CD4-positive, alpha-beta T cell treated with Interleukin-2 at 100 ng/mL for 4 hours (primary cell): ENCODE measurements around the gene AGO3.

Experiments used
- DNase-seq: peaks from one replicate; pipeline ENCODE4 v3.0.0-alpha.2; 2020; ENCODE audit warnings: low spot score

The AGO3 gene

DNA sequence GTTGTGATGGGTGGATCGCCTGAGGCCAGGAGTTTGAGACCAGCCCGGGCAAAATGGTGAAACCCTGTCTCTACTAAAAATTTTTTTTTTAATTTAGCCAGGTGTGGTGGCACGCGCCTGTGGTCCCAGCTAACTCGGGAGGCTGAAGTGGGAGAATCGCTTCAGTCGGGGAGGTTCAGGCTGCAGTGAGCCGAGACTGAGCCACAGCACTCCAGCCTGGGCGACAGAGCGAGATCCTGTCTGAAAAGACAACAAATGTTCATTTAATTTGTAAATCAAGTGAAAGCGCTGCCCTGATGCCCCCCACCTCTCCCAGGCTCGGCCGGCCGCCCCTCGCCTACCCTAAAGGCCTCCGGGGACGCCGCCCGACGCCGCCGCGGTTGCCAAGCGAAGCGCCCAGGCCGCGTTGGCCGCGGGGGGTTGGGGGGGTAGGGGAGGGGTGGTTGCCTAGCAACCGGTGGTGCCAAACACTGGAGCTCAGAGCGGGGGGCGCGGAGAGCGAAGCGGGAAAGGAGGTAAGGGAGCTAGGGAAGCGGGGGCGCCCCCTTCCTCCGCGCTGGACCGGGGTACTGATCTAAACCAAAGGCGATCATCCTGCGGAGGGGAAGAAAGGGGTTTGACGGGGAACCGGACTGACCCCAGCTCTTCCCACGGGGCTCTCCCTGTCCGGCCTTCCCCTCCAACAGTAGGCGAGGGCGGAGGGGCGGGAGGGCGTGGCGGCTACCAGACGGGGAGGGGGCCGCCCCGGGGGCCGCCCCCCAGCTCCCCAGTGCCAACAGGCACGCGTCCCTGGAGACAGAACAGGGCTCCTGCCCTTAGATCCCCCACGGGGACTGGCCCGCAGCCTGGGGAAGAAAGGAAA lies 153.0 kb downstream of the AGO3 start, which contains the start of gene TEKT2:
Gene TEKT2, plus strand, starts transcription at position 460 of the 862 bp plus-strand sequence. CDS start 828 bp downstream, outside the sequence.
- DNase-seq: no peak

DNA sequence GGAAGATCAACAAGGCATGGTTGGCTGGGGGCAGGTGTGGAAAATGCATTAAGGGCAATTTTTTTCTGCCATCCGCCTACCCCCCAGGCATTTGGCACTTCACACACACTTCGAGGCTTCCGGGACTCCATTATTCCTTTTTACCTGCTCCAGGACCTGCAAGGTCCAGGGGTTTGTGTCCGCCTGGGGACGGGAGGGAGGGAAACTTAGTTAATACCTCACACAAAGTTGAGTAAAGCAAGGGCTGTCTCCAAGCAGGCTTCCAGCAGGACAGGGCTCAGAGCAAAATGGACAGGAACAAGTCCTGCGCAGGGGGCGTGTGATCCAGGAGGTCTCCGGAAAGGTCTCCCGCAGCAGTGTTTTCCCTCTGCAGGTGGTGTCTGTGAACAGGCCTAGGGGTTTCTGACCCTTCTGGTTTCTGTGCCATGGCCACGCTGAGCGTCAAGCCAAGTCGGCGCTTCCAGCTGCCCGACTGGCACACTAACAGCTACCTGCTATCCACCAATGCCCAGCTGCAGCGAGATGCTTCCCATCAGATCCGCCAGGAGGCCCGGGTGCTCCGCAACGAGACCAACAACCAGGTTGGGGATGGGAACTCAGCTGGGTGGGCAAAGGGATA lies 153.7 kb downstream of the AGO3 start:
- DNase-seq: no peak

DNA sequence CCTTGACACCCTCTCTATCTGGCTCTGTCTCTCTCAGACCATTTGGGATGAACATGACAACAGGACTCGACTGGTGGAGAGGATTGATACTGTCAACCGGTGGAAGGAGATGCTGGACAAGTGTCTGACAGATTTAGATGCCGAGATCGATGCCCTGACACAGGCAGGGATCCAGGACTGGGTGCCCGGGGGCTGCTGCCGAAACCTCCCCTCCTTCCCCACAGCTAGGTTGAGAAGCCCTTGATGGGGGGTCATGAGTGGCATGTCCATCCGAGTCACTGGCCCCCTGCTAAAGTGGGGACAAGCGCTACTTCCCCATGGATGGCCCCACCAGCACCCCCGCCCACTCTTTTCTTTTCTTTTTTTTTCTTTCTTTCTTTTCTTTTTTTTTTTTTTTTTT lies 154.2 kb downstream of the AGO3 start:
- DNase-seq: no peak

DNA sequence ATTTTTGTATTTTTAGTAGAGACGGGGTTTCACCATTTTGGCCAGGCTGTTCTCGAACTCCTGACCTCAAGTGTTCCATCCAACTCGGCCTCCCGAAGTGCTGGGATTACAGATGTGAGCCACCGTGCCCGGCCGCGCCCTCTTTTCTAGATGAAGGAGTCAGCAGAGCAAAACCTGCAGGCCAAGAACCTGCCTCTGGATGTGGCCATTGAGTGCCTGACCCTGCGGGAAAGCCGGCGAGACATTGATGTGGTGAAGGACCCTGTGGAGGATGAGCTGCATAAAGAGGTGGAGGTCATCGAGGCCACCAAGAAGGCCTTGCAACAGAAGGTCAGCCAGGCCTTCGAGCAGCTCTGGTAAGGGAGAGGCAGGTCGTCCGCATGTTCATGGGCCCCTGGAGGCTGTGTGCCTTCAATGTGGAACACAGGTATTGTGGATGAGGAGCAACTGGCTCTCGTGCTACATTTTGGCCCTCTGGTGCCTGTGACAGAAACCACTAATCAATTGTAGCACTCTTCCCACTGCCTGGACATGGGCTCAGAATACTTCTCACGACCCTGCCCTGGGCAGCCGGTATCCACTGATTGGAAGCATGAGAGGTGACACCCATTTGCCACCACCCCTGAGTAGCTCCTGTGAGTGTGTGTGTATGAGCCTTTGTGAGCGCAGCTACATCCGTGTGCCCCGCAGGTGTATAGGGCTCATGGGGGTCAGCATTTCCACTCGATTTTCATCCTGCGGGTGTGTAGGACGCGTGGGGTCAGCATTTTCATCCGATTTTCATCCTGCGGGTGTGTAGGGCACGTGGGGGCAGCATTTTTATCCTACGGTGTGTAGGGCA lies 155.0 kb downstream of the AGO3 start:
- no peak for DNase-seq

DNA sequence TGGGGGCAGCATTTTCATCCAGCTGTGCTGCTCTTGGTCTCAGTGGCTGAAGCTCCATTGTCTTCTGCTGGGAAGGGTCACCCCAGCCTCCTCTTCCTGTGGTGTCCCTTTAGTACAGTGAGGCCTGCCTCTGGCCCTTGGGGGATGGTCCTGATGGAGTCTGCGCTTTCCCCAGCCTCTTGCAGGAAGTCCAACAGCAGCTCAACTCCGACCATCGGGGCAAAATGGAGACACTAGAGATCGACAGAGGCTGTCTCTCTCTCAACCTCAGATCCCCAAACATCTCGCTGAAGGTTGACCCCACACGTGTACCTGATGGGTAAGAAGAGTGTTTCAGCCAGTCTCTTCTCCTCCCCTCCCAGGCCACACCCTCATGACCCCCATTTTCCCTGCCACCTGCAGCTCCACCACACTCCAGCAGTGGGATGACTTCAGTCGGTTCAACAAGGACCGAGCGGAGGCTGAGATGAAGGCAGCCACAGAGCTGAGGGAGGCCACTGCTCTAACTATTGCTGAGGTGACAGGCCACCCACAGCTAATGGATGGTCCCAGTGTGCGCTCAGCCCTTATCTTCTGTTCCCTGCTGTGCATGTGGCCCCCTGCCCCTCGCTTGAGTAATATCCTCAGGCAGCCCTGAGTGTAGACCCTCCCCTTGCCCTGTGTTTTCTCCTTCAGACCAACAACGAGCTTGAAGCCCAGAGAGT lies 155.8 kb downstream of the AGO3 start:
- DNase-seq: no peak

DNA sequence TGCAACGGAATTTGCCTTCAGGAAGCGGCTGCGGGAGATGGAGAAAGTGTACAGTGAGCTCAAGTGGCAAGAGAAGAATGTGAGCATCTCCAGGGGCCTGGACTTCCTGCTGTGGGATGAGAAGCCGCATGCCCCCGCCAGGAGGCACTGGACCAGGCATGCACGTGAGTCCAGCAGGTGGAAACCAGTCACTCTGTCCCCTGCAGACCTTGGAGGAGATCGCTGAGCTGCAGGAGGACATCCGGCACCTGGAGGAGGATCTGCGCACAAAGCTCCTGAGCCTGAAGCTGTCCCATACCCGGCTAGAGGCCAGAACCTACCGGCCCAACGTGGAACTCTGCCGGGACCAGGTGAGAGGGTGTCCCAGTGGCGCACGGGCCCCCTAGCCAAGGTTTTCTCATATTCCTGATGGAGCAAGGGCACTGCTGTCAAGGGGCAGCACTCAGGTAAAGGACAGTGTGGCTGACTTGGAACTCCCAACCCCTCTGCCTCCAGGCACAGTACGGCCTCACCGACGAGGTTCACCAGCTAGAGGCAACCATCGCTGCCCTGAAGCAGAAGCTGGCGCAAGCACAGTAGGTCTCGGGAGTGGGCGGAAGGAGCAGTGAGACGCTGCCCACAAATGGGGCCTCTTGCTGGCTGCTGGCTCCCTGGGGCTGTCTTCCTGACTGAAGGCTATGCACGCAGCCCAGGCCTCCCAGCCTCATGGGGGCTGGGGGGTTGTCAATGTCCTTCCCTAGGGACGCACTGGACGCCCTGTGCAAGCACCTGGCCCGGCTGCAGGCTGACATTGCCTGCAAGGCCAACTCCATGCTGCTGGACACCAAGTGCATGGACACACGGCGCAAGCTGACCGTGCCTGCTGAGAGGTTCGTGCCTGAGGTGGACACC lies 156.6 kb downstream of the AGO3 start:
- no peak for DNase-seq

DNA sequence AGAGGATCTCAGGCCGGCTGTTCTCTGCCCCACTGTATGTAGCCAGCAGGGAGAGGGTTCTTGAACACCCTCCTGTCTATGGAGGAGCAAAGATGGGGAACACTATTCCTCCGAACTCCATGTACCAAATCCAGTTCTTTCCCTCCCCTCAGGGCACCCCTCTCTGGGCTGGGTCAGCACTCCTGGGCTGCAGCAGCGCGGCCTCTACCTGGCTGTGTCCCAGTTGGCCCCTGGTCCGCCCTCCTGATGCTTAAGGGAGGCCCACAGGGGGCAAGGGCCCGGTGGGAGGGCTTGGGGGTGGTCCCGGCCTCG lies 157.3 kb downstream of the AGO3 start:
- no peak for DNase-seq

DNA sequence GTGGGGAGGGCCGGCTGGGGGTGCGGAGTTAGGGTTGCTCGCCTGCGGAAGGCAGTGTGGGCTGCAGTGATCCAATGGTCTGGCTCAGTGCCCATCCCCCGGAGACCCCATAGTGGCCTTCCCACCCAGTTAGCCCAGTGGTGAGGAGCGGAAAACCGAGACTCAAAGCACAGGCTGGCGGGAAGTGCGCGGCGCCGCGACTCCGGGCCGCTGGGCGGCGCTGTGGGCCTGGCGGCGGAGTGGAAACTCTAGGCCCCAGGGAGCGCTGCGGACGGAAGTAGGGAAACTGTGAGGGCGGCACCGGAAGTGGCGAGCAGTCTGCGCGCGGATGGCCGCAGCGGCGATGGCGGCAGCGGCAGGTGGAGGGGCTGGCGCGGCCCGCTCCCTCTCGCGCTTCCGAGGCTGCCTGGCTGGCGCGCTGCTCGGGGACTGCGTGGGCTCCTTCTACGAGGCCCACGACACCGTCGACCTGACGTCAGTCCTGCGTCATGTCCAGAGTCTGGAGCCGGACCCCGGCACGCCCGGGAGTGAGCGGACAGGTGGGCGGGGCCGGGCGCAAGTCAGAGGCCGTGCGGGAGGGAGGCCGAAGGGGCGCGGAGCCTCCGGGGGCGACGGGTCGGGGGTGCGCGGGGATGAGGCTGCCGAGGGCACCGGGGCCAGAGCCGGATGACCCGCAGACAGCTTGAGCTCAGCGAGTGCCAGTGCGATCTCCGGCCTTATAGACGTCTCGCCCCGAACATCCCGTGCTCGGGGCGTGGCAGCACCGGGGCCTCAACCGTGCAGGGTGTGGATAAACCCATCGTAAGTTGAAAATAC lies 157.9 kb downstream of the AGO3 start, which contains the start of gene ADPRS:
Gene ADPRS, plus strand, starts transcription at position 316 of the 816 bp plus-strand sequence. Its CDS starts 13 bp downstream, at position 329.
- peak; percentile 91 for DNase-seq

DNA sequence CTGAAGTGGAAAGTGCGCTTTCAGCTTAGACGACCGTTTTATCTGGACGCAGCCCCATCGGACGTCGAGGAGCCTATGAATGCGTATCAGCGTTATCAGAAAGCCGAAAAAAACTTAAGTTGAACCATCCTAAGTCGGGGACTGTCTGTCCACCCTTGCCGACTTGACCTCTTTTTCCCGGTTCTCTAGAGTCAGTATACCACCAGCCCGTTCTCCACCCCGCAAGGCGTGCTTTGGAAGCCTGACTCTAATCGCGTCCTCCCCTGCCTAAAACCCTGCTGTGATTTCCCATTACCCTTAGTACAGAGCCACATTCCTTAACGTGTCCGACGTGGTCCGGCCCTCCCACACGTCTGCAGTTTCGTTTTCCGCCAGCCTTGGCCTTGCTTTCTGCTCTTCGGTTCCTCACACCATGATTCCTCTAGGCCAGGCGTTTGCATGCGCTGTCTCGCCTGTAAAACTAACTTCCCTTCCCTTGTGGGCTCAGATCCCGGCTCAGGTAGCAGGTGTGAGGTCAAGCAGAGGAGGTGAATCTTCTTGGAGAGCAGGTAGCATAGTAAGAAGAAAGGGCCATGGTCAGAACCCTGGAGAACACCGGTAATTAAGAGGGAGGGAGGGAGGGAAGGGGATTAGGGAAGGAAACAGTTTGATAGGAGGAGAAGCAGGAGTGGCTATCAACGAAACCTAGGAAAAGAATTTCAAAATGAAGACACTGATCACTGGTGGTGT lies 158.7 kb downstream of the AGO3 start:
- peak; percentile 1 for DNase-seq

DNA sequence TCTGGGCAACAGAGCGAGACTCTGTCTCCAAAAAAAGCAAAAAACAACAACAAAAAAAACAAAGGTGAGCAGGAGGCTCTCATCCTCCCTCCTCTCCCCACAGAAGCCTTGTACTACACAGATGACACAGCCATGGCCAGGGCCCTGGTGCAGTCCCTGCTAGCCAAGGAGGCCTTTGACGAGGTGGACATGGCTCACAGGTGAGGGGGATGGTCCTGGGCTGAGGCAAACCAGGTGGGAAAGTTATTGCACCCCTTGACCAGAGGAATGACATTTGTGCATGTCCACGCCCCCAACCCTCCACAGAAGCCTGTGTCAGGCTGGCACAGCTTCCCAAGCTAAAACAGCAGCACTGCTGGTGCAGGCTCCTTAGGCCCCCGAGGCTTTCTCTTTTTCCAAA lies 160.2 kb downstream of the AGO3 start:
- no peak for DNase-seq

DNA sequence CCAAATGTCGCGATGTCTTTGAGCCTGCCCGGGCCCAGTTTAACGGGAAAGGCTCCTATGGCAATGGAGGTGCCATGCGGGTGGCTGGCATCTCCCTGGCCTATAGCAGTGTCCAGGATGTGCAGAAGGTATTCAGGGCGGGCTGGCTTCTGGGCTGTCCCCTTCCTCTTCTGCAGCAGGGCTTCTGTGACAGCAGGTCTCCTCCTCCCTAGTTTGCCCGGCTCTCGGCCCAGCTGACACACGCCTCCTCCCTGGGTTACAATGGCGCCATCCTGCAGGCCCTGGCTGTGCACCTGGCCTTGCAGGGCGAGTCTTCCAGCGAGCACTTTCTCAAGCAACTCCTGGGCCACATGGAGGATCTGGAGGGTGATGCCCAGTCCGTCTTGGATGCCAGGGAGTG lies 160.8 kb downstream of the AGO3 start:
- no peak for DNase-seq

DNA sequence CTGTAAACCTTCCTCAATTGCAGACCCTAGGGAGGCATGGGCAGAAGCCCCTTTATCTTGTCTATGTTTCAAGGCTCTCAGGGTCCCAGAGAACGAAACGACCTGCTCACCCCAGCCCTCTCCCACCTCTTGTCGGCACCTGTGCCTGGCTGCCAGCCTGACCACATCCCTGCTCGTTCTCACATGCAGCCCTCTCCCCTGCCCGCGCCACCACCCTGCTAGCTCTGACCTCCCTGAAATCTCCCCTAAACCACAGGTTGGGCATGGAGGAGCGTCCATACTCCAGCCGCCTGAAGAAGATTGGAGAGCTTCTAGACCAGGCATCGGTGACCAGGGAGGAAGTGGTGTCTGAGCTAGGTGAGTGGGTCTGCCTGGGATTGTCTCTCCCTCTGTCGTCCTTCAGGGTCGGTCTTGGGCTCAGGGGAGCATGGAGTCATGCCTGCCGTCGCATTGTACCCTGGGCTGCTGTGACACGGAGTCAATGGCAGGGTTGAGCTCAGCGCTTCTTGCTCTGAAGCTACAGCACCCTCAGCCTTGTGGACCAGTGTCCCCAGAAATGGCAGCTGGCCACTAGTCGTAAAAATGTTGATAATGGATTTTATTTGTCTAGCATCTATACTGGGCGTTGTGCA lies 161.4 kb downstream of the AGO3 start:
- no peak for DNase-seq

DNA sequence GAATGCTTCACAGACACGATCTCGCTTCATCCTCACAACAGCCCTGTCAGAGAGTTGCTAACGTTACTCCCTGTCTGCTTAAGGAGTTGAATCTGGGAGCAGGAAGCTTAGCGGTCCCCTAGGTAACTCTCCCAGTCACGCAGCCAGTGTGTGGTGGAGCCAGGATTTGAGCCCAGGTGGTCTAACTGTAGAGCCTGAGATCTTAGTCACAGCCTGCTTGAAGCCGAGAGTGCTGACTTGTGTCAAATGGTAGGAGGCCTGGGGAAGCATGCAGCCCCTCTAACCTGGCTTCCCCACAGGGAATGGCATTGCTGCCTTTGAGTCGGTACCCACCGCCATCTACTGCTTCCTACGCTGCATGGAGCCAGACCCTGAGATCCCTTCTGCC lies 161.9 kb downstream of the AGO3 start:
- DNase-seq: no peak

DNA sequence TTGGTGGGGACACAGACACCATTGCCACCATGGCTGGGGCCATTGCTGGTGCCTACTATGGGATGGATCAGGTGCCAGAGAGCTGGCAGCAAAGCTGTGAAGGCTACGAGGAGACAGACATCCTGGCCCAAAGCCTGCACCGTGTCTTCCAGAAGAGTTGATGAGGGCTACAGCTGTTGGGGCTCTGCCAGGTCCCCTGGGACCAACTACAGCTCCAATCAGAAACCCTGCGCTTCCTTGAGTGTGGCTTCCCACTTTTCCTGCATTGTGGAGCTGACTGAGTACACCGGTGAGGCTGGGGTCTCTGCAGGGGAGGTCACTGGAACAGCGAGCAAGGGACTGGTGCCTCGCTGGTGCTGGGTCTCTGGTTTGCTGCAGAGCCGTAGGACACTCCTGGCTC lies 162.3 kb downstream of the AGO3 start:
- DNase-seq: no peak

DNA sequence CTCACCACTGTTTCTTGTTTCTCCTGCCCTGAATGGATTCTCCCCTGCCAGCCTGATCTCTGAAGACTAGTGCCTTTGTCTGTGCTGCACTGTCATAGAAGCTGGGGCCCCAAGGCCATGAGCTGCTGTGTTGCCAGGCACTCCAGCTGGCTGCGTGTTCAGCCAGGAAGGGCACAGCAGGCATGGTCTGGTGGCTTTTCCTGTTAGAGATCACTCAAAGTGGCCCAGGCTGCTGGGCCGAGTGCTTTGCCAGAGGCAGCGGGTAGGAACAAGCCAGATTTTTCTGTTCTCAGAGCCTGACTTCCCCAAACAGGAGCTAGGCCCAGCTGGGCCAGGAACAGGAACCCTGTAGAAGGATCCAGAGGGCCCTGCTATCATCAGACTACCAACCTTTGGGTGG lies 163.0 kb downstream of the AGO3 start:
- DNase-seq: no peak

DNA sequence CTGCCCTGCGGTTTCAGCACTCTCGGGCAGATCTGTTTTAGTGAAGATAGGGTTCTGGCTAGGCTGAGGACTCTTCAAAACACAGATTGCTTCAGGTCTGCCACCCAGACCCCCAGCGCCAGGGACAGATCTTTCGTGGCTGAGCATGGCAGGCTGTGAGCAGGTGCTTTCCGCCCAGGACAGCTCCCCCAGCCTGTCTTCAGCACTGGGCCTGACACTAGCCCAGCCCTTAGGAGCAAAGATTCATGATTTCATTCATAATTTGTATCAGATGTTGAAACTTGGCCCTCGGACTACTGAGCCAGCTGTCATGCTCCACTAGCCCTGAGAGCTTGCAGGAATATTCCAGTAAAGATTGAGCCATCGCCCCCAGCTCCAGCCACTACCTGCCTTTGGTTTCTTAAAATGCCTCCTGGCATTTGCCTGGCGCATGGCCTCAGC lies 163.7 kb downstream of the AGO3 start:
- no peak for DNase-seq

DNA sequence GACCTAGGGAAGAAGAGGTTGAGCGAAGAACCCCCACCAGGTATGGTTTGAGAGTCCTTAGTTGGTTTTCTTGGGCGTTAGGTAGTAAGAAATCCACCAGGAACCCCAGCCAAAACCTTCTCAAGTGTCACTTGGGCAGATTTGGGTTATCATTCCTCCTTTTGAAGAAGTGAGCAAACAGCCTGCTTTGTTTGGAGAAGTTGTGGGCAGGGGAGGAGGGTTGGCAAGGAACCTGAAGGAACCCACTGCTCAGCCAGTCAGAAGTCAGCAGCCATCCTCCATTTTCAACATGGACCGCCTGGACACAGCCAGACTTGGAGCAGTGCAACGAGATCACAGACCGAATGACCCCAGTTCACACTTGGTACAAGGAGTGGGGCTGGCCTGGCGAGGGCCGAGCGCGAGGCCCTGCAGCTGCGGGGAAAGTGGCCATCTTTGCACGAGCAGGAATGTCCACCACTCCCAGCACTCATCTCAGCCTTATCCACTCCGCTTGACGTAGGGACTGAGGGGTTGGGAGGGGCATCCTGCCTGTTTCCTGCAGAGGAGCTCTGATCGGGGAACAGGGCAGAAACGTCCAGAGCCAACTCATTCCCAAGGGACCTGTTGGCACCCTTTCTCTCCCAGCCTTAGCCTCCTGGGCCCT lies 165.0 kb downstream of the AGO3 start:
- no peak for DNase-seq
